NCI-H2196 (cell line): Measurements from ENCODE around the gene DUSP23.

Source experiments
- DNase-seq: peaks from one replicate; lab custom pipeline; 2025; ENCODE audit not compliant: unreplicated experiment; lab: John Stamatoyannopoulos, UW

Gene DUSP23

DNA sequence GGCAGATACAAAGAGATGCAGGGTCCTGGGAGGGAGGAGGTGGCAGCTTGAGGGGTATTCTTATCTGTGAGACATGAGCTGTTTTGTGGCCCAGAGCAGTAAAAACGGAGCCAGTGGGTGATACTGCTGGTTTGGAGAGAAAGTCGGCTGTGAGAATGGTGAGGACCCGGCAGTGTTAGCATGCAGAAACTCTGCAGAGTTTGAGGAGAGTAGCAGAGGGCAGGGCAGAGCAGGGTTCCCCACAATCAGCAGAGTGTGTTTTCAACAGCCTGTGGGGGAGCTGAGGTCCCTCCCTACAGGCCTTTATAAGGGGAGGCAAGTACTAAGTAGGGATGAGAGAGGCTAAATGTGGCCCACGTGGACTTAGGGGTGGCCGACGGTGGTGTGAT, 46.3 kb downstream of the DUSP23 start:
- no peak for DNase-seq

- DNase-seq, result no peak
These were observed 46.8 kb downstream of the DUSP23 start for GRCh38 chr1:159827549-159827948.

DNA sequence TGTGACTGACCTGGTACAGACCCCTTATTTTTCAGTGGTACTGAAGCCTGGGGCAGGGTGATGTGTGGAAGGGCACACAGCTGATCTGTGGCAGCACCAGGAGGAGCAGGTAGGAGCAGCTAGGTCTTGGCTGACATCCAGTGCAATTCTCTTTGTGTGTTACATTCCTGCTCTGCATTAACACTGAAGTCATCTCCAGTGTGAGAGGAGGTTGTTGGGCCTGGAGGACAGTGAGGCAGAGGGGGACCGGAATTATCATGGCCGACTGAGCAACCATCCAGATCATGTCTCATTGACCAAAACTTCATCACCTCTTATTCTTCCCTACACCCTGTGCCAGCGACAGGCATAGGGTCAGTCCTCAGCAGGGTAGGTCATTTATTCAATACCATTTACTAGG, 47.4 kb downstream of the DUSP23 start:
- no peak for DNase-seq

DNA sequence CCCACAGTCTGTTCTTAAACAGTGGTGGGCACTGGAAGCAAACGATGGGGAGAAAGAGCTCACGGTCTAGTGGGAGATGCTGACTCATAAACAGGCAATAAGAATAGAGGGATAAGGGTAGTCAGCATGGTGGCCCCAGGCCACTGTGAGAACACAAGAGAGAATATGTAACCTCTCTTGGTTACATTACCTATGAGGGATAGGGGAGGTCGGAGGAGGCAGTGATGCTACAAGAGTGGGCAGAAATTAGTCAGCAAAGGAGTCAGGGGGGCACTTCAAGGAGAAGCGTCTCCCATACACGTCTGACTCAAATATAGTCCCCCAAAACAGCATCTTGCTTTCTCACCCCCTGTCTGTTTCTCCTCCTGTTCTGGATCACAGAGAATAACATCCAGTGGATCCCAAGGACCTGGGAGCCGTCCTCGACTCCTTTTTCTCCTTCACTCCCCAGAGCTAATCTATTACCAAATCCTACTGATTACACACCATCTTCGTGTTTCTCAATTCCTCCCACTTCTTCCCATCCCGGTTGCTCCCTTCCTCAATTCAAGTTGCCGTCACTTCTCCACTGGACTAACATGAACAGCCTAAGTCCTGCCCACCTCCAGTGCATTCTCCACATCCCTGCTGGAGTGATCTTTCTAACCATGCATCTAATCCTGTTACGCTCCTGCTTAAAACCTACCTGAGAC, 48.0 kb downstream of the DUSP23 start:
- DNase-seq, result no peak

DNA sequence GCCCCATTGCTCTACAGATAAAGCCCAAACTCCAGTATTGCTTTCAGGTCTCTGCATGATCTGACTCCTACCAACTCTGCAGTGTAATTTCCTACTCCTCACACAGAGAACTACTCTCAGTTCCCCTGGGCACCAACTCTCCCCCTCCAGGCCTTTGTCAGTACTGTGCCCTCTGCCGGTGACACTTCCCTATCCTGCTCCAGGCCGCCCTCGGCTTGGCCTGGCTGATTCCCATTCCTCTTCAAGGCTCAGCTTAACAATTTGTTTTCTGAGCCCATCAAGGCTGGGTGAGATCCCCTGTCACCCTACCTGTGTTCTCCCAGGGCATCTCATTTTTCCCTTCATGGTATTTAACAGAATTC, 48.5 kb downstream of the DUSP23 start:
- no peak for DNase-seq

GRCh38 chr1:159829822-159830465, 49.2 kb downstream of the DUSP23 start:
- DNase-seq, result no peak

GRCh38 chr1:159830722-159831121, 50.0 kb downstream of the DUSP23 start:
- no peak for DNase-seq

GRCh38 chr1:159831412-159832141, 50.8 kb downstream of the DUSP23 start:
- DNase-seq, result no peak
